Upper lobe of right lung (tissue), 1 donor: ENCODE measurements around the gene KLHL40. TPM values are rescaled to one million over a fixed set of nuclear protein-coding genes. Genes with fewer than 3 reads are reported as not detected.

Source experiments
- ATAC-seq: fragments of 200-7000 bp; cut with Tn5 transposase; one replicate; pipeline ENCODE4 v1.9.1; 2020; ENCODE audit warnings: mild to moderate bottlenecking, moderate library complexity
- DNase-seq: peaks from one replicate; pipeline ENCODE4 v3.0.0-alpha.2; 2020
- H3K27ac ChIP-seq: fragments of 200-600 bp; one replicate; pipeline ENCODE4 v1.8.0; 2022
- H3K27me3 ChIP-seq: fragments of 200-600 bp; one replicate; pipeline ENCODE4 v1.8.0; 2022; ENCODE audit warnings: mild to moderate bottlenecking
- H3K36me3 ChIP-seq: fragments of 200-600 bp; one replicate; pipeline ENCODE4 v1.8.0; 2022
- H3K4me1 ChIP-seq: fragments of 200-600 bp; one replicate; pipeline ENCODE4 v1.8.0; 2022
- H3K4me3 ChIP-seq: fragments of 200-600 bp; one replicate; pipeline ENCODE4 v1.8.0; 2022; ENCODE audit warnings: mild to moderate bottlenecking
- H3K9me3 ChIP-seq: fragments of 200-600 bp; one replicate; pipeline ENCODE4 v1.8.0; 2022
- CTCF ChIP-seq: fragments of 200-600 bp; IDR thresholded peaks from one replicate; pipeline ENCODE4 v1.8.0; 2022; ENCODE audit warnings: antibody characterized with exemption
- intact Hi-C: fragments of 100-400 bp; cut with DNase I; formaldehyde crosslinking; loops from one replicate; pipeline ENCODE4 v1.11.0; 2022
- total RNA-seq: library from RNA; stranded (reverse); fragmentation: NEBNext Ultra II Directional; extraction: Animal tissue kit (Norgen Biotek cat#: 25700); gene quantifications from one replicate; pipeline ENCODE4 v1.2.1, GENCODE V29; 2021
- donor health status: DM: no; HTN: yes; CAD: no; lungs with severe emphysema.

The KLHL40 gene
- total RNA-seq, 1 donor from 2014 or later: not detected

DNA sequence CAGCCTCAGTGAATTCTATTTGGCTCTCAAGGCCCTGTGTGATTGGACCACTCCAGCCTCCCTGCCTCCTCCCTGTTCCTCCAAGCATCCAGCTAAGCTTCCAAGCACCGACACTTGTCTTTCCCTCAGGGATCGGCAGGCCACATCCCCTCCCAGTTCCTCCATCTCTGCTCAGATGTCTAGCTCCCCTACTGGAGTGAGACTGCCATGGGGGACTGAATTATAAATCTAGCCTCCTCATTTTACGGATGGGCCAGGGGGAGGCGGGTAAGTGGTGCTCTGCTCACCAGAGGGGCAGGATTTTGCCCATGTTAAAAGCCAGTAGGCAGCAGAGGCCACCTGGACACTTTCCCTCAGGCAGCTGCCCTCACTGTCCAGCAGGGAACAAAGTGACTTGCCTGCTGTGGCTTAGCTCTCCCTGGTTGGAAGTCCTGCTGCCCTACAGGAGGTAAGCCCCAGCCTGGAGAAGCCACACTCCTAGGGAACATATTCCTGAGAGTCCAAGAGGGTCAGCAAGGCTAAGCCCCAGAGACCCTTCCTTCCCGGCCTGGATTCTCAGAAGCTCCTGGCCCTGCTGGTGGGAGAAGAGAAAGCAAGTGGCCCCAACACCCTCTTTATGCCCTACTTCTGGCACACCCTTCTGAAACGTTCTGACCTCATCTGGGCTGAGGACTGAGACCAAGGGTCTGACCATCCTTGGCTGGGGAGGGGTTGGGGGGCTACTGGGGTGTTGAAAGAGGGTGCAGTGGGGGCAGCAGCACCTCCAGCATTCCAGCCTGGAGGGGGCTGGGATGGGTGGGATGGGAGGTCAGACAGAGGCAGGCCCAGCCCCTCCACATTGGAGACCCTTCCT, 26.4 kb downstream of the KLHL40 start:
- Histone ChIP-seq H3K4me3 (no peak overlapping the region), H3K27ac (no peak overlapping the region), H3K4me1 (no peaks in the 10 kb centered on the region), H3K27me3 (no peaks in the 10 kb centered on the region), H3K9me3 (no peaks in the 10 kb centered on the region), H3K36me3 (no peaks in the 10 kb centered on the region)
- TF ChIP-seq CTCF: no peak
- DNase-seq: peak; percentile 36
- intact Hi-C loops: no loop called here
- no peak for ATAC-seq

DNA sequence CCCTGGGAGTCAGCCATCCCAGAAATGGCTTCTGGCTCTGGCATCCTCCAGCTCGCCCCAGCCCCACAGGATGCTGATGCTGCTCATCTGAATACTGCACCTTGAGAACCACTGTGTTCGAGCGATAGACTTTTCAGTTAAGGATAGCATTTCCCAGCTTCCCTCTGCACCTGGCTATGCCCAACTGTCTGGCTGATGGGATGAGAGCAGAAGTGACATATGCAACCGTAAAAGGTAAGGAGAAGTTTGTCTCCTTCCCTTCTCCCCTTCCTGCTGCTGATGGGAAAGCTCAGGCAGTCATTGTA, 27.0 kb downstream of the KLHL40 start:
- no peaks in the 10 kb centered on the region for H3K27me3 ChIP-seq
- ATAC-seq: no peak
- no peak for DNase-seq
- no peak overlapping the region for H3K27ac ChIP-seq
- no peak overlapping the region for H3K4me3 ChIP-seq
- no peaks in the 10 kb centered on the region for H3K4me1 ChIP-seq
- no peaks in the 10 kb centered on the region for H3K9me3 ChIP-seq
- TF ChIP-seq CTCF: no peak
- no peaks in the 10 kb centered on the region for H3K36me3 ChIP-seq
- intact Hi-C loops: no loop called here

DNA sequence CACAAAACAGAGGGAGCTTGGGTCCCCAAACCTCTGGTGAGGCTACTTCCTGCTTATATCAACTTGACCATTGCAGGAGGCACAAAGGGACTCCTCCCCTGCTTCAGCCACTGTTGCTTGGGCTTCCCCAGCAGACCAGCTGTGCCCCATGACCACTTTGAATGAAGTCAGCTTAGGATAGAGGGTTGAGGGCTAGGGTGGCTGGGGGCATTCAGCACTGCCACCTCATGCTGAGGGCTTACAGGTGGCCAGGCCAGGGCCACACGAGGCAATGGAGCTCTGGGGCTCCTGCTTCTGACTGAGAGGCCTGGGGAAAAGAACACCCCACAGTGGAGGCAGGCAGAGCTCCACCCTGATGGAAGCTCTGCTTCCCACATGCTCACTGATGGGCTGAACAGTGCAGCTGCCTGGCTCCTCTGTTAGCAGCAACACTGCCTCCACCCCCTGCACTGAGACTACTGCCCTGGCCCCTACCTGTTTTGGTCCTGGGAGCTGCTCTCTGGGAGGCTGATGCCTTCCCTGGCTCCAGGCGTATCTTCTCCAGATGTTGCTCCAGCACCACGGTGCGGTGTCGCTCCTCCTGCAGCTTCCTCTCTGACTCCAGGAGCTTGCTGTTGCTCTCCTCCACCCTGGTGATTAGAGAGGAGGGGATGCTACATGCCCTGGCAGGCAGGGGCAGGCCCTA, 27.5 kb downstream of the KLHL40 start:
- H3K36me3 ChIP-seq: no peaks in the 10 kb centered on the region
- H3K4me3 ChIP-seq: no peak overlapping the region
- H3K27ac ChIP-seq: no peak overlapping the region
- TF ChIP-seq CTCF: no peak
- DNase-seq (peak; percentile 39), ATAC-seq (no peak)
- no peaks in the 10 kb centered on the region for H3K9me3 ChIP-seq
- intact Hi-C loops: no loop called here
- no peaks in the 10 kb centered on the region for H3K4me1 ChIP-seq
- H3K27me3 ChIP-seq: no peaks in the 10 kb centered on the region

- ATAC-seq: peak; percentile 40
- no peaks in the 10 kb centered on the region for H3K4me1 ChIP-seq
- H3K36me3 ChIP-seq: no peaks in the 10 kb centered on the region
- H3K4me3 ChIP-seq: no peak overlapping the region
- H3K9me3 ChIP-seq: no peaks in the 10 kb centered on the region
- intact Hi-C loops: no loop called here
- DNase-seq: no peak
- no peak overlapping the region for H3K27ac ChIP-seq
- H3K27me3 ChIP-seq: no peaks in the 10 kb centered on the region
- no peak for TF ChIP-seq CTCF
These were observed 28.4 kb downstream of the KLHL40 start for GRCh38 chr3:42713747-42714146.

DNA sequence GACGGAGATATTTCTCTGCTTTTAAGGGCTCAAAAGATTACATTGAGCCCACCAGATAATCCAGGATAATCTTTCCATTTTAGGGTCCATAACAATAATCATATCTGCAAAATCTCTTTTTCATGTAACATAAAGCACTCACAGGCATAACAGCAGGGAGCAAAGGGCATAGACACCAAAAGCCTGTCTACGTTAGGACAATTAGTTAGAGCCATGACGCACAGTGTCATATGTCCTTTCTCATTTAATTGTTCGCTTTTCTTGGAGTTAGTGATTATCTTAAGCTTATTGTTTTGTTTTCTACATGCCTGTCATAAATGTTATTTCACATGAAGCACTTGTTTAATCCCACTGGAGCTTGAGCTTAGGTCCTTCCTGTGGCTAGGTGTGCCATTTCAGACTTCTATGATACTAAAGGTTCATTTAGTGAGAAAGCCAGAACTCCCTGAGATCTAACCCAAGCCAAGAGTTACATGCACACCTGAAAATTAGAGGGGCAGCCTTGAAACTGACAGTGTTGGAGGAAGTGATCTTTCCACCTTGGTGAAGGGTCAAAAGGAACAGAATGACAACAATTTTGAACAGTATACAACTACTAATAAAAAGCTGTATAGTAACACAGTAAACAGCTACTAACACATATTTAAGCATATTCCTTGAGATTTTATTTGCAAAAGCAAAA, 29.0 kb downstream of the KLHL40 start:
- no peak overlapping the region for H3K27ac ChIP-seq
- H3K36me3 ChIP-seq: no peaks in the 10 kb centered on the region
- no peak for ATAC-seq
- intact Hi-C loops: no loop called here
- H3K4me1 ChIP-seq: no peaks in the 10 kb centered on the region
- DNase-seq: no peak
- no peaks in the 10 kb centered on the region for H3K27me3 ChIP-seq
- H3K4me3 ChIP-seq: no peak overlapping the region
- no peaks in the 10 kb centered on the region for H3K9me3 ChIP-seq
- TF ChIP-seq CTCF: no peak
